ENCODE measurements around the gene KCNJ18.
"Not testable (repeated sequence)": the region's sequence is repeated elsewhere in the genome, so short reads cannot be mapped to it uniquely, and the experiment has no call there.

DNA sequence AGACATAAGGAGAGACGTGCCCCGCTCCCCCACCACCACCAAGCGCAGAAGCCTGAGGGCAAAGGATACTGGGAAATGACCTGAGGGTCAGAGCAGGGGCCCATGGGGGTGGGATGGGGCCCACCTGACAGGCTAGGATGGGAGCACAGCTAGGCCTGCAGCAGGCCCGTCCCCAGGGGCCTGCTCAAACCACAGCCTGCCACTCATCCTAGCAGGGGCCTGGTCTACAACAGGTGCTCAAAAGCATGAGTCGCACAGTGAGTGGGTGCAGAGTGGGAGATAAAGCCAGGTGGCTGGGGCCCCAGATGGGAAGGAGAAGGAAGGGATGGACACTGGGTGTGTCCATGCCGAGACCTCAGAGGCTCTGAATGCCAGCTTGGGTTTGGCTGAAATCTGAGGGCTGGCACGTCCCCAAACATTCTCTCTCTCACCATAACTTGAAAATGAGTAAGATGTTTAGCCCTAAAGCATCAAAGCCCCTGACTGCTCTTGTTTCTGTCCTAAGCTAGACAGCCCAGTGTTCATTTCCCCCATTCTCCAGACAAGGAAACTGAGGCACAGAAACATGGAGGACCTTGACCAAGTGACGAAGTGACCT, 46.7 kb downstream of the KCNJ18 start:
- TF ChIP-seq POLR2A (IDR thresholded peaks at IDR 0.05) = not testable (repeated sequence)
- TF ChIP-seq, protein P1, sequence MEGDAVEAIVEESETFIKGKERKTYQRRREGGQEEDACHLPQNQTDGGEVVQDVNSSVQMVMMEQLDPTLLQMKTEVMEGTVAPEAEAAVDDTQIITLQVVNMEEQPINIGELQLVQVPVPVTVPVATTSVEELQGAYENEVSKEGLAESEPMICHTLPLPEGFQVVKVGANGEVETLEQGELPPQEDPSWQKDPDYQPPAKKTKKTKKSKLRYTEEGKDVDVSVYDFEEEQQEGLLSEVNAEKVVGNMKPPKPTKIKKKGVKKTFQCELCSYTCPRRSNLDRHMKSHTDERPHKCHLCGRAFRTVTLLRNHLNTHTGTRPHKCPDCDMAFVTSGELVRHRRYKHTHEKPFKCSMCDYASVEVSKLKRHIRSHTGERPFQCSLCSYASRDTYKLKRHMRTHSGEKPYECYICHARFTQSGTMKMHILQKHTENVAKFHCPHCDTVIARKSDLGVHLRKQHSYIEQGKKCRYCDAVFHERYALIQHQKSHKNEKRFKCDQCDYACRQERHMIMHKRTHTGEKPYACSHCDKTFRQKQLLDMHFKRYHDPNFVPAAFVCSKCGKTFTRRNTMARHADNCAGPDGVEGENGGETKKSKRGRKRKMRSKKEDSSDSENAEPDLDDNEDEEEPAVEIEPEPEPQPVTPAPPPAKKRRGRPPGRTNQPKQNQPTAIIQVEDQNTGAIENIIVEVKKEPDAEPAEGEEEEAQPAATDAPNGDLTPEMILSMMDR (IDR thresholded peaks at IDR 0.05) = not testable (repeated sequence)

All from transverse colon (tissue), 3 donors.